GM23338 (cell line): ENCODE data around the gene NEK6. TPM values are rescaled to one million over a fixed set of nuclear protein-coding genes. Genes with fewer than 3 reads are reported as not detected.

Source experiments
- ATAC-seq: fragments of 200-7000 bp; cut with Tn5 transposase; 3 replicates; pipeline ENCODE4 v1.9.1; 2020
- DNase-seq: peaks from one replicate; pipeline ENCODE4 v3.0.0-alpha.2; 2015; ENCODE audit warnings: low spot score
- H2AFZ ChIP-seq: fragments of 200-600 bp; sonication (generic); 2 replicates; pipeline ENCODE4 v1.8.0; 2016; ENCODE audit warnings: antibody characterized with exemption, mild to moderate bottlenecking, moderate library complexity
- H3F3A ChIP-seq: fragments of 200-600 bp; sonication (generic); replicated peaks from 2 replicates; pipeline ENCODE4 v1.8.0; 2017; ENCODE audit warnings: antibody characterized with exemption, mixed run types, low read depth
- H3K27ac ChIP-seq: fragments of 200-600 bp; sonication (generic); 2 replicates; pipeline ENCODE4 v1.6.1; 2016; ENCODE audit warnings: low read depth
- H3K27me3 ChIP-seq: fragments of 200-600 bp; sonication (generic); 2 replicates; pipeline ENCODE4 v1.8.0; 2016; ENCODE audit warnings: mild to moderate bottlenecking, mixed run types, moderate library complexity; ENCODE audit not compliant: insufficient read depth
- H3K36me3 ChIP-seq: fragments of 200-600 bp; sonication (generic); 2 replicates; pipeline ENCODE4 v1.8.0; 2016; ENCODE audit warnings: mild to moderate bottlenecking; ENCODE audit not compliant: insufficient read depth
- H3K4me1 ChIP-seq: fragments of 200-600 bp; sonication (generic); 2 replicates; pipeline ENCODE4 v1.8.0; 2016; ENCODE audit warnings: mild to moderate bottlenecking, moderate library complexity; ENCODE audit not compliant: insufficient read depth
- H3K4me2 ChIP-seq: fragments of 200-600 bp; sonication (generic); 2 replicates; pipeline ENCODE4 v1.7.1; 2017; ENCODE audit warnings: mixed run types
- H3K4me3 ChIP-seq: fragments of 200-600 bp; sonication (generic); 2 replicates; pipeline ENCODE4 v1.6.1; 2016; ENCODE audit warnings: mixed run types
- H3K79me2 ChIP-seq: fragments of 200-600 bp; sonication (generic); replicated peaks from 2 replicates; pipeline ENCODE4 v1.8.0; 2017; ENCODE audit warnings: mild to moderate bottlenecking; ENCODE audit not compliant: insufficient read depth
- H3K9me2 ChIP-seq: fragments of 200-600 bp; sonication (generic); 2 replicates; pipeline ENCODE4 v1.8.0; 2017; ENCODE audit not compliant: insufficient read depth
- H4K20me1 ChIP-seq: fragments of 200-600 bp; sonication (generic); replicated peaks from 2 replicates; pipeline ENCODE4 v1.8.0; 2017; ENCODE audit warnings: mild to moderate bottlenecking; ENCODE audit not compliant: insufficient read depth
- H3K27ac Mint-ChIP-seq: 2 replicates; pipeline ENCODE4 v1.8.0; 2020; ENCODE audit warnings: inconsistent platforms, mild to moderate bottlenecking, moderate library complexity, mixed read lengths
- H3K27me3 Mint-ChIP-seq: 3 replicates; pipeline ENCODE4 v1.8.0; 2022; ENCODE audit warnings: low read depth, mild to moderate bottlenecking, moderate library complexity, mixed read lengths, inconsistent platforms; ENCODE audit not compliant: insufficient read depth, poor library complexity
- H3K36me3 Mint-ChIP-seq: 3 replicates; pipeline ENCODE4 v1.8.0; 2021; ENCODE audit warnings: low read depth, mild to moderate bottlenecking, inconsistent platforms, moderate library complexity, mixed read lengths
- H3K4me1 Mint-ChIP-seq: 3 replicates; pipeline ENCODE4 v1.8.0; 2020; ENCODE audit warnings: mild to moderate bottlenecking, inconsistent platforms, mixed read lengths
- H3K4me3 Mint-ChIP-seq: 3 replicates; pipeline ENCODE4 v1.8.0; 2021; ENCODE audit warnings: moderate library complexity, mild to moderate bottlenecking, inconsistent platforms, mixed read lengths
- H3K9me3 Mint-ChIP-seq: 3 replicates; pipeline ENCODE4 v1.8.0; 2020; ENCODE audit warnings: moderate library complexity, mild to moderate bottlenecking, inconsistent platforms, mixed read lengths
- CREB1 ChIP-seq: fragments of 250-450 bp; sonication (Bioruptor Pico); IDR thresholded peaks from 2 replicates; pipeline ENCODE4 v1.5.0; 2020; ENCODE audit warnings: low read depth, mild to moderate bottlenecking, moderate library complexity
- EZH2 ChIP-seq: fragments of 200-600 bp; sonication (generic); IDR thresholded peaks from one replicate; pipeline ENCODE4 v1.8.0; 2017; ENCODE audit warnings: antibody characterized with exemption, mild to moderate bottlenecking, low read depth; ENCODE audit not compliant: unreplicated experiment
- EZH2phosphoT487 ChIP-seq: fragments of 200-600 bp; sonication (generic); IDR thresholded peaks from one replicate; pipeline ENCODE4 v1.8.1; 2018; ENCODE audit warnings: antibody characterized with exemption; ENCODE audit not compliant: unreplicated experiment
- JUNB ChIP-seq: IDR thresholded peaks from one replicate; pipeline ENCODE4 v1.6.1; 2016; ENCODE audit warnings: antibody characterized with exemption; ENCODE audit not compliant: unreplicated experiment
- NANOG ChIP-seq: IDR thresholded peaks from 2 replicates; pipeline ENCODE4 v1.6.1; 2016; ENCODE audit warnings: antibody characterized with exemption, borderline replicate concordance
- POLR2AphosphoS5 ChIP-seq: IDR thresholded peaks from 2 replicates; pipeline ENCODE4 v1.6.1; 2016; ENCODE audit warnings: antibody characterized with exemption, low read depth
- STAT1 ChIP-seq: IDR thresholded peaks from one replicate; pipeline ENCODE4 v1.6.1; 2016; ENCODE audit warnings: antibody characterized with exemption; ENCODE audit not compliant: unreplicated experiment
- ZNF114 ChIP-seq: fragments of 250-450 bp; sonication (Bioruptor Pico); IDR thresholded peaks from 2 replicates; pipeline ENCODE4 v1.5.0; 2020; ENCODE audit warnings: mild to moderate bottlenecking, moderate library complexity
- ZNF331 ChIP-seq: fragments of 250-450 bp; sonication (Bioruptor Pico); IDR thresholded peaks from 2 replicates; pipeline ENCODE4 v1.5.0; 2020; ENCODE audit warnings: low read depth, mild to moderate bottlenecking, moderate library complexity
- polyA plus RNA-seq: library from polyadenylated mRNA; unstranded; fragments of >200 nt; fragmentation: Nextera tagmentation; extraction: Ambion mirVana; gene quantifications from 2 replicates; pipeline ENCODE4 v1.2.1, GENCODE V29; 2016
- total RNA-seq: library from RNA; depleted of rRNA; stranded (reverse); fragments of >200 nt; shearing (Covaris generic); gene quantifications from 2 replicates; pipeline ENCODE4 v1.2.3, GENCODE V29; 2014
- TF ChIP-seq, protein P1 (sequence below): fragments of 250-450 bp; sonication (Bioruptor Pico); IDR thresholded peaks from 2 replicates; pipeline ENCODE4 v1.5.0; 2020; ENCODE audit warnings: mild to moderate bottlenecking, moderate library complexity
- TF ChIP-seq, protein P2 (sequence below): IDR thresholded peaks from one replicate; pipeline ENCODE4 v1.6.1; 2018; ENCODE audit warnings: antibody characterized with exemption; ENCODE audit not compliant: unreplicated experiment
- TF ChIP-seq, protein P3 (sequence below), 2 experiments: fragments of 200-600 bp in 1 of 2; sonication (generic) in 1 of 2; conservative IDR thresholded peaks; 2 replicates each; pipeline versions ENCODE4 v1.5.1 to v1.6.1; 2016 to 2017; ENCODE audit warnings: antibody characterized with exemption in 2 of 2, low read depth in 2 of 2, mild to moderate bottlenecking in 2 of 2, moderate library complexity in 1 of 2
- TF ChIP-seq, protein P4 (sequence below): IDR thresholded peaks from 2 replicates; pipeline ENCODE4 v1.6.1; 2016; ENCODE audit warnings: antibody characterized with exemption

Gene NEK6
- total and polyA plus RNA-seq, 2 experiments from 2014 or later: 8.1 to 11.2 TPM

DNA sequence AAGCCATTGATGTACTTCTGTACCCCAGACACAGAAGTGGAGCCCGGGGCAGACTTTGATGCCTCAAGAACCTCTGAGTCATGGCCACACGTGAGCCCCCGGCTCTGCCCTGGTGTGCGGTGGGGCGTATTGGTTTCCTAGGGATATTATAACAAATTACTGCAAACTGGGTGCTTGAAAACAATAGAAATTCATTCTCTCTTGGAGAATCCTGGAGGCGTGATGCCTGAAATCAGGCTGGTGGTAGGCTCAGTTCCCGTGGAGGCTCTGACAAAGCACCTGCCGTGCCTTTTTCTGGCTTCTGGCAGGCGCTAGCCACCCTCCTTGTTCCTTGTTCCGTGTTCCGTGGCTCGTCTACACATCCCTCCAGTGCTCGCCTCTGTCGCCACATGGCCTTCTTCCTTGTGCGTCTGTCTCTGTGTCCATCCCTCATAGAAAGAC lies 24.2 kb downstream of the NEK6 start:
- Histone ChIP-seq H3F3A (no peaks in the 10 kb centered on the region), H3K27ac (no peak overlapping the region), H3K4me1 (no peaks in the 10 kb centered on the region), H3K27me3 (no peaks in the 10 kb centered on the region), H3K36me3 (no peaks in the 10 kb centered on the region), H3K9me2 (no peaks in the 10 kb centered on the region), H4K20me1 (no peaks in the 10 kb centered on the region; the same call in 1 of the 2 replicates), H3K79me2 (peaks cover 5% of the 10 kb centered on the region; the same call in 1 of the 2 replicates), H3K4me3 (no peak overlapping the region), H3K4me2 (no peak overlapping the region), H2AFZ (no peak overlapping the region)
- ATAC-seq: no peak
- Mint-ChIP-seq H3K4me1 (peaks cover 6% of the 10 kb centered on the region; the same call in 2 of the 3 replicates), H3K9me3 (no peaks in the 10 kb centered on the region), H3K36me3 (no peaks in the 10 kb centered on the region), H3K4me3 (no peak overlapping the region), H3K27me3 (peaks cover 13% of the 10 kb centered on the region), H3K27ac (no peak overlapping the region)
- no peak for DNase-seq
- TF ChIP-seq, protein P1, sequence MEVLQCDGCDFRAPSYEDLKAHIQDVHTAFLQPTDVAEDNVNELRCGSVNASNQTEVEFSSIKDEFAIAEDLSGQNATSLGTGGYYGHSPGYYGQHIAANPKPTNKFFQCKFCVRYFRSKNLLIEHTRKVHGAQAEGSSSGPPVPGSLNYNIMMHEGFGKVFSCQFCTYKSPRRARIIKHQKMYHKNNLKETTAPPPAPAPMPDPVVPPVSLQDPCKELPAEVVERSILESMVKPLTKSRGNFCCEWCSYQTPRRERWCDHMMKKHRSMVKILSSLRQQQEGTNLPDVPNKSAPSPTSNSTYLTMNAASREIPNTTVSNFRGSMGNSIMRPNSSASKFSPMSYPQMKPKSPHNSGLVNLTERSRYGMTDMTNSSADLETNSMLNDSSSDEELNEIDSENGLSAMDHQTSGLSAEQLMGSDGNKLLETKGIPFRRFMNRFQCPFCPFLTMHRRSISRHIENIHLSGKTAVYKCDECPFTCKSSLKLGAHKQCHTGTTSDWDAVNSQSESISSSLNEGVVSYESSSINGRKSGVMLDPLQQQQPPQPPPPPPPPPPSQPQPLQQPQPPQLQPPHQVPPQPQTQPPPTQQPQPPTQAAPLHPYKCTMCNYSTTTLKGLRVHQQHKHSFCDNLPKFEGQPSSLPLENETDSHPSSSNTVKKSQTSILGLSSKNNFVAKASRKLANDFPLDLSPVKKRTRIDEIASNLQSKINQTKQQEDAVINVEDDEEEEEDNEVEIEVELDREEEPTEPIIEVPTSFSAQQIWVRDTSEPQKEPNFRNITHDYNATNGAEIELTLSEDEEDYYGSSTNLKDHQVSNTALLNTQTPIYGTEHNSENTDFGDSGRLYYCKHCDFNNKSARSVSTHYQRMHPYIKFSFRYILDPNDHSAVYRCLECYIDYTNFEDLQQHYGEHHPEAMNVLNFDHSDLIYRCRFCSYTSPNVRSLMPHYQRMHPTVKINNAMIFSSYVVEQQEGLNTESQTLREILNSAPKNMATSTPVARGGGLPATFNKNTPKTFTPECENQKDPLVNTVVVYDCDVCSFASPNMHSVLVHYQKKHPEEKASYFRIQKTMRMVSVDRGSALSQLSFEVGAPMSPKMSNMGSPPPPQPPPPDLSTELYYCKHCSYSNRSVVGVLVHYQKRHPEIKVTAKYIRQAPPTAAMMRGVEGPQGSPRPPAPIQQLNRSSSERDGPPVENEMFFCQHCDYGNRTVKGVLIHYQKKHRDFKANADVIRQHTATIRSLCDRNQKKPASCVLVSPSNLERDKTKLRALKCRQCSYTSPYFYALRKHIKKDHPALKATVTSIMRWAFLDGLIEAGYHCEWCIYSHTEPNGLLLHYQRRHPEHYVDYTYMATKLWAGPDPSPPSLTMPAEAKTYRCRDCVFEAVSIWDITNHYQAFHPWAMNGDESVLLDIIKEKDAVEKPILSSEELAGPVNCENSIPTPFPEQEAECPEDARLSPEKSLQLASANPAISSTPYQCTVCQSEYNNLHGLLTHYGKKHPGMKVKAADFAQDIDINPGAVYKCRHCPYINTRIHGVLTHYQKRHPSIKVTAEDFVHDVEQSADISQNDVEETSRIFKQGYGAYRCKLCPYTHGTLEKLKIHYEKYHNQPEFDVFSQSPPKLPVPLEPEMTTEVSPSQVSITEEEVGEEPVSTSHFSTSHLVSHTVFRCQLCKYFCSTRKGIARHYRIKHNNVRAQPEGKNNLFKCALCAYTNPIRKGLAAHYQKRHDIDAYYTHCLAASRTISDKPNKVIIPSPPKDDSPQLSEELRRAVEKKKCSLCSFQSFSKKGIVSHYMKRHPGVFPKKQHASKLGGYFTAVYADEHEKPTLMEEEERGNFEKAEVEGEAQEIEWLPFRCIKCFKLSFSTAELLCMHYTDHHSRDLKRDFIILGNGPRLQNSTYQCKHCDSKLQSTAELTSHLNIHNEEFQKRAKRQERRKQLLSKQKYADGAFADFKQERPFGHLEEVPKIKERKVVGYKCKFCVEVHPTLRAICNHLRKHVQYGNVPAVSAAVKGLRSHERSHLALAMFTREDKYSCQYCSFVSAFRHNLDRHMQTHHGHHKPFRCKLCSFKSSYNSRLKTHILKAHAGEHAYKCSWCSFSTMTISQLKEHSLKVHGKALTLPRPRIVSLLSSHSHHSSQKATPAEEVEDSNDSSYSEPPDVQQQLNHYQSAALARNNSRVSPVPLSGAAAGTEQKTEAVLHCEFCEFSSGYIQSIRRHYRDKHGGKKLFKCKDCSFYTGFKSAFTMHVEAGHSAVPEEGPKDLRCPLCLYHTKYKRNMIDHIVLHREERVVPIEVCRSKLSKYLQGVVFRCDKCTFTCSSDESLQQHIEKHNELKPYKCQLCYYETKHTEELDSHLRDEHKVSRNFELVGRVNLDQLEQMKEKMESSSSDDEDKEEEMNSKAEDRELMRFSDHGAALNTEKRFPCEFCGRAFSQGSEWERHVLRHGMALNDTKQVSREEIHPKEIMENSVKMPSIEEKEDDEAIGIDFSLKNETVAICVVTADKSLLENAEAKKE: no peak
- TF ChIP-seq NANOG (no peak), EZH2 (no peak), ZNF331 (CRISPR knock-in tag) (no peak), STAT1 (no peak), ZNF114 (CRISPR knock-in tag) (no peak), CREB1 (CRISPR knock-in tag) (no peak), POLR2AphosphoS5 (no peak), JUNB (no peak), EZH2phosphoT487 (no peak)
- TF ChIP-seq, protein P2, sequence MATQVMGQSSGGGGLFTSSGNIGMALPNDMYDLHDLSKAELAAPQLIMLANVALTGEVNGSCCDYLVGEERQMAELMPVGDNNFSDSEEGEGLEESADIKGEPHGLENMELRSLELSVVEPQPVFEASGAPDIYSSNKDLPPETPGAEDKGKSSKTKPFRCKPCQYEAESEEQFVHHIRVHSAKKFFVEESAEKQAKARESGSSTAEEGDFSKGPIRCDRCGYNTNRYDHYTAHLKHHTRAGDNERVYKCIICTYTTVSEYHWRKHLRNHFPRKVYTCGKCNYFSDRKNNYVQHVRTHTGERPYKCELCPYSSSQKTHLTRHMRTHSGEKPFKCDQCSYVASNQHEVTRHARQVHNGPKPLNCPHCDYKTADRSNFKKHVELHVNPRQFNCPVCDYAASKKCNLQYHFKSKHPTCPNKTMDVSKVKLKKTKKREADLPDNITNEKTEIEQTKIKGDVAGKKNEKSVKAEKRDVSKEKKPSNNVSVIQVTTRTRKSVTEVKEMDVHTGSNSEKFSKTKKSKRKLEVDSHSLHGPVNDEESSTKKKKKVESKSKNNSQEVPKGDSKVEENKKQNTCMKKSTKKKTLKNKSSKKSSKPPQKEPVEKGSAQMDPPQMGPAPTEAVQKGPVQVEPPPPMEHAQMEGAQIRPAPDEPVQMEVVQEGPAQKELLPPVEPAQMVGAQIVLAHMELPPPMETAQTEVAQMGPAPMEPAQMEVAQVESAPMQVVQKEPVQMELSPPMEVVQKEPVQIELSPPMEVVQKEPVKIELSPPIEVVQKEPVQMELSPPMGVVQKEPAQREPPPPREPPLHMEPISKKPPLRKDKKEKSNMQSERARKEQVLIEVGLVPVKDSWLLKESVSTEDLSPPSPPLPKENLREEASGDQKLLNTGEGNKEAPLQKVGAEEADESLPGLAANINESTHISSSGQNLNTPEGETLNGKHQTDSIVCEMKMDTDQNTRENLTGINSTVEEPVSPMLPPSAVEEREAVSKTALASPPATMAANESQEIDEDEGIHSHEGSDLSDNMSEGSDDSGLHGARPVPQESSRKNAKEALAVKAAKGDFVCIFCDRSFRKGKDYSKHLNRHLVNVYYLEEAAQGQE: no peak
- TF ChIP-seq, protein P3, sequence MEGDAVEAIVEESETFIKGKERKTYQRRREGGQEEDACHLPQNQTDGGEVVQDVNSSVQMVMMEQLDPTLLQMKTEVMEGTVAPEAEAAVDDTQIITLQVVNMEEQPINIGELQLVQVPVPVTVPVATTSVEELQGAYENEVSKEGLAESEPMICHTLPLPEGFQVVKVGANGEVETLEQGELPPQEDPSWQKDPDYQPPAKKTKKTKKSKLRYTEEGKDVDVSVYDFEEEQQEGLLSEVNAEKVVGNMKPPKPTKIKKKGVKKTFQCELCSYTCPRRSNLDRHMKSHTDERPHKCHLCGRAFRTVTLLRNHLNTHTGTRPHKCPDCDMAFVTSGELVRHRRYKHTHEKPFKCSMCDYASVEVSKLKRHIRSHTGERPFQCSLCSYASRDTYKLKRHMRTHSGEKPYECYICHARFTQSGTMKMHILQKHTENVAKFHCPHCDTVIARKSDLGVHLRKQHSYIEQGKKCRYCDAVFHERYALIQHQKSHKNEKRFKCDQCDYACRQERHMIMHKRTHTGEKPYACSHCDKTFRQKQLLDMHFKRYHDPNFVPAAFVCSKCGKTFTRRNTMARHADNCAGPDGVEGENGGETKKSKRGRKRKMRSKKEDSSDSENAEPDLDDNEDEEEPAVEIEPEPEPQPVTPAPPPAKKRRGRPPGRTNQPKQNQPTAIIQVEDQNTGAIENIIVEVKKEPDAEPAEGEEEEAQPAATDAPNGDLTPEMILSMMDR (conservative IDR thresholded peaks at IDR 0.05; ENCODE audit: low read depth in 2 of 2): no peak
- TF ChIP-seq, protein P4, sequence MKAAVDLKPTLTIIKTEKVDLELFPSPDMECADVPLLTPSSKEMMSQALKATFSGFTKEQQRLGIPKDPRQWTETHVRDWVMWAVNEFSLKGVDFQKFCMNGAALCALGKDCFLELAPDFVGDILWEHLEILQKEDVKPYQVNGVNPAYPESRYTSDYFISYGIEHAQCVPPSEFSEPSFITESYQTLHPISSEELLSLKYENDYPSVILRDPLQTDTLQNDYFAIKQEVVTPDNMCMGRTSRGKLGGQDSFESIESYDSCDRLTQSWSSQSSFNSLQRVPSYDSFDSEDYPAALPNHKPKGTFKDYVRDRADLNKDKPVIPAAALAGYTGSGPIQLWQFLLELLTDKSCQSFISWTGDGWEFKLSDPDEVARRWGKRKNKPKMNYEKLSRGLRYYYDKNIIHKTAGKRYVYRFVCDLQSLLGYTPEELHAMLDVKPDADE: no peak
